HG03439 (cell line): ENCODE results near the gene ERG28.
"Not testable (repeated sequence)": the region's sequence is repeated elsewhere in the genome, so short reads cannot be mapped to it uniquely, and the experiment has no call there.

Experiments
- ATAC-seq: cut with Tn5 transposase; IDR thresholded peaks from one replicate; pipeline ENCODE4 v1.9.1; 2021; ENCODE audit warnings: mild to moderate bottlenecking, moderate library complexity; ENCODE audit not compliant: unreplicated experiment

Gene ERG28

DNA sequence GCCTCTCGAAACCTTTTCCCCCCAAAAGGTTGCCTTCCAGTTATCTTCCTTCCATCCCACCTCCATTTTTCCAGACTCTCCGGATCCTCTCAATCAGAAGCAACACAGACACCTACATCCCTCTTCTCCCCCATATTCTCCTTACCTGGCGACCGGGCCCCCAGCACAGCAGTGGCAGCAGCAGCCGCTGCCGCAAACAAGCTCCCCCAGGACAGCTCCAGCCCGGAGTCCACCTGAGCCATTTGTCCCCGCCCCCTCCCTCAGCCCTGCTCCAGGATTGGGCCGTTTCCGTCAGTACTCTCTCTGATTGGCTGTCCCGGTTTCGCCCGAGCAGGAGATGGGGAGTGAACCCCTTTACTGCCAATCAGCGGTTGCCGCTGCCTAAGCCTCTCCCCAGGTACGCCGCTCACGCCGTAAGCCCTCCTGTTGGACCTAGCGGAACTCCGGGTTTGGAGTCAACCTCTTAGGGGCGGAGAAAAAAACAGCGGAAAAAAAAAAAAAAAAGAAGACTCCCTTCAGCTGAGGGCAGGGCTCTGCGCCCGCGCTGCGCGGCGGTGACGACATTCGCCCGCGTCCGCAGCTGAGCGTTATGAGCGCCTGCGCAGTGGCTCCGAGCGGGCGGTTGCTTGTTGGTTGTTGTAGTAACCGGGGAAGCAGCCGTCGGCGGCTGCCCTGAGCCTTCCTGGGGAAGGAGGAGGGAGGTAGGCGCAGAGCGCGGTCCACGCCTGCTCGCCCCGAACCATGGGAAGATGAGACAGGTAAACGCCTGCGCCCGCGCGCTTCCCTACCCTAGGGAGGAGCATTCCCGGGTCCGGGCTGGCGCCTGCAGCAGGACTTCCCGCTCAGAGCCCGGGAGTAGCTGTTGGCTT lies at the start of gene ERG28, which contains the start of gene TTLL5:
ERG28 (minus strand) TSS at position 247 of the 869 bp plus-strand sequence. CDS start 3,374 bp downstream, outside the sequence.
TTLL5 (plus strand) TSS at position 617 of the 869 bp plus-strand sequence. CDS start 1,904 bp downstream, outside the sequence.
- ATAC-seq: peak; percentile 95

DNA sequence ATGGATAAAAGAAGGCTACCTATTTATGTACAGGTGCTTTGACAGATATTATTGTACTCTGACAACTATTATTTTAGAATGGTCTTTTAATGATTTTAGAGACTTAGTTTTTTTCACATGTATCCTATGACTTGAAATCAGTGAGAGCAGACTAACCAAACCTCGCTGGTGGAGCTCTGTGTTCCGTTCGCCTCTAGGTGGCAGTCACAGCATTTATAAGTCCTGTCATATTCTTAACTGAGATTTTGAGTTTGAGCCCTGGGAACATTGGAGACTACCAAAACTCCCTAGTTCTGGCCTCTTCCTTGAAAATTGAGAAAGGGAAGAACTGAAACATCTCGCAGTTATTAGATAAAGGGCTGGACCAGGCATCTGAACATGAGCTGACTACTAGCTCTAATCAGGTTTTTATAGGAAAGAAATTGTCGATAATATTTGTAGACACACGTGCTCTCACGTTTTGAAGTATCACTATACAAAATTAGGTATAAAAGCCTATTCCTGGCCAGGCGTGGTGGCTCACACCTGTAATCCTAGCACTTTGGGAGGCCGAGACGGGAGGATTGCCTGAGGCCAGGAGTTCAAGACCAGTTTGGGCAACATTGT lies 48.6 kb upstream of the ERG28 start:
- ATAC-seq: no peak

DNA sequence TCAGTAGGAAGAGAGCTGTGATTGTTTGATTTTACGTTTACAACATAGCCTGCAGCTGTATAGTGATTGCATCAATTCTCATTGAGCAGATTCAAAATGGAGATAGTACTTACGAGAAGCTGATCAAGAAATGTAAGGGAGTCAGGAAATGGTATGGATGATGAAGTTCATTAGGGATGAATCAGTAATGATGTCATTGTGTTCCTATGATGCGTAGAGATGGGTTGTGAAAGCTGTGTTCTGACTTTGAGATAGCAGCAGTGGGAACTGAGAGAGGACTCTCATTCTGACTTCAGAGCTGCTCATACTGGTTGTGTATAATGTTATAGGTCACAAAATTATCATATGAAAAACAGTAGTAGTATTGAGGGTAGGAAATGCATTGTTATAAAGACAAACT lies 44.3 kb upstream of the ERG28 start:
- no peak for ATAC-seq

DNA sequence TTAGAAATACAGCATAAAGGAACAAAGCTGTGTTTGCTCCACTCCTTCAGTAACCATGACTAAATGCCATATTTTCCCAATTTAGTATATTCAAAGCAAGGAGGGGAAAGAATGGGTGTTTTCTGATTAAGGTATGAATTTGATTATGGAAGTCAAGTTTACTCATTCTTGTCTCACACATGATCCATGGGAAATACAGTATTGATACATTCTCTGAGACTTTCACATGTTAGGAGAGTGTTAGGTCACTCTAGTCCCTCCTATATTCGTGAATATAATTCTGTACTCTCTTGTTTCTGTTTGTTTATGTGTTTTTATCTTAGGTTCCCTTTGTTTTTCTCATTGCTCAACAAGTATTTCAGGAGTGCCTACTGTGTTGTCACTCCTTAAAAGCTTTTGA lies 42.8 kb upstream of the ERG28 start:
- ATAC-seq: no peak

DNA sequence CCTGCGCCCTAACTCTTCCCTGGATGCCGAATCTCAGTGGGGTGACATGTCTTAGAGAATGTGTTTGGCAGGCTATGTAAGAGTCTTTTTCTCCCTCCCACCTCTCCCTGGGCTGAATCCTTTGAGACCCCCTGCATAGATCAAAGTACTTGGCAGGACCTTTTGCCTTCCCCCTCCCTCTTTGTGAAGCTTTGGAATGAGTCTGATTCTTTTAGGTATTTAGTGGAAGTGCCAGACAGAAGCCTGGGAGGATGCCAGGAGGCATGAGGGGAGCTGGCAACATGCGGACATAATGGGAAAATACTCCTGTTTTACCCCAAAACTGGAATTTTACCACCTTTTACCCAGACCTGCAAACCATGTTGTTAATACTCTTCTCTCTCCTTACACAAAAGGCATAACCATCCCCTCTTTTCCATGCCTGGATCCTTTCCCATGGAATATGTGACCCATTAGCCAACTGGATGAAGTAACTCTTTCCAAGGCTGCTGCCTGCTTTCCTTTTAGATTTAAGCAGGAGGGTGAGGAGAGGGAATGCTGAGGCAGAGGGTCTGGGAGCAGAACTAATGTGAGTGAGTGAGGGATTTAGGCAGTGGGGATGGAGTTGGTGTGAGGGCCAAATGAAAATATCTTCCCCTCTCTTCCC lies 42.1 kb upstream of the ERG28 start:
- ATAC-seq: no peak

- no peak for ATAC-seq
Observed at GRCh38 chr14:75702122-75702521, 41.4 kb upstream of the ERG28 start.

DNA sequence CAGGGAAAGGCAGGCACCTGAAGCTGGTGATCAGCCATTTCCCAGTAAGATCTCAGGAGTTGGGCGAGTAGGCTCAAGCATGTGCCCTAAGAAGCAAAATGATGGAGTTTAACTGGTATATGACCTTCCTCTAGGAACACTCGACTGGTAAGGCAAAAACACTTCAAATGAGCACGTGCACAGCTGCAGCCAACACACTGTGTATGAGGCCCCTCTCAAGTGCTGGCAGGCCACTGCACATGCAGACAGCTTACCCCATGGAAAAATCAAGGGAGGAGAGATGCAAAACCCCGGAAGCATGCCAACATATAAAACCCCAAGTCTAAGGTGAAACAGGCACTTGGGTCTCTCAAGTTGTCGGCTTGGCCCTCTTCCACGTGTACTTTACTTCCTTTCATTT lies 39.6 kb upstream of the ERG28 start:
- no peak for ATAC-seq

- no peak for ATAC-seq
Observed at GRCh38 chr14:75699331-75699730, 38.7 kb upstream of the ERG28 start.

DNA sequence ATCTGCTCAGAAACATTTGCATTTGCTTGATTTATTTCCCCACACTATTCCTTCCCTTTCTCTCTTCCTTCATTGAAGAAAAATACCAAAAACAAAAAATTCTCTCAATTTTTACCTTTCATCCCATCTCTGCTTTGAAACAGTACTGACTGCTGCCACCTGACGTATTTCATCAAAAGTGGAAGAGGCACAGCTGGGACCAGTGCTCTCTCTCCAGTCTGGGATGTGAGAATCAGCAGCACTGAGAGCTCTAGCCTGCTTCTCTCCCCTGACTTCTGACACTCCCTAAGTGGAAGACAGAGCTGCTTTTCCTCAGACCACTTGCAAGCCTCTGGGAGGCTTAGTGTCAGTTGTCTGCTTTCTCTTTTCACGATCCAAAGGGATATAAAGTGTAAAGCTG lies 37.2 kb upstream of the ERG28 start:
- no peak for ATAC-seq

- no peak for ATAC-seq
Observed at GRCh38 chr14:75697386-75697785, 36.7 kb upstream of the ERG28 start.

DNA sequence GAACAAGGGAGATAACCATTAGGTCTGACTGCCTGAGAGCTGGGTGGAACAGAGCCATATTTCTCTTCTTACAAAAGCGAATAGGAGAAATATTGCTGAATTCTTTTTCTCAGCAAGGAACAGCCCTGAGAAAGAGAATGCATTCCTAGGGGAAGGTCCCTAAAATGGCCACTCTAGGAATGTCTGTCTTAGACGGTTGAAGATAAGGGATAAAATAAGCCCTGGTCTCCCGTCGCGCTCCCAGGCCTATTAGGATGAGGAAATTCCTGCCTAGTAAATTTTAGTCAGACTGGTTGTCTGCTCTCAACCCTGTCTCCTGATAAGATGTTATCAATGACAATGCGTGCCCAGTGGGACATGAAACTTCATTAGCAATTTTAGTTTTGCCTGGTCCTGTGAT lies 34.3 kb upstream of the ERG28 start:
- ATAC-seq: not testable (repeated sequence)

DNA sequence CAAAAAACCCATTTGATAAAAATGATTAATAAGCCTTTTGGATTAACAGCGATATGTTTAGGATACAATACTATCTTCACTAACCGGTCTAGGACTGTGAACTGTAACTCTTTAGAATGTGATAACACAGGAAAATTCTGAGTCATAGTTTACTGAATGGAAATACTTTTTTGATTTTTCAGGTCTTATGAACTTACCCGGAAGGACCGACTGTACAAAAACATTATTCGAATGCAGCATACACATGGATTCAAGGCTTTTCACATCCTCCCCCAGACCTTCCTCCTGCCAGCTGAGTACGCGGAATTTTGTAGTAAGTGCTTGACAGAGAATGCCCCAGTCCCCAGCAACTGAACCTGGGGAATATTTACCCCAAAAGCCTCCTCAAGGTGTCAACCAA lies 29.3 kb upstream of the ERG28 start:
- no peak for ATAC-seq

DNA sequence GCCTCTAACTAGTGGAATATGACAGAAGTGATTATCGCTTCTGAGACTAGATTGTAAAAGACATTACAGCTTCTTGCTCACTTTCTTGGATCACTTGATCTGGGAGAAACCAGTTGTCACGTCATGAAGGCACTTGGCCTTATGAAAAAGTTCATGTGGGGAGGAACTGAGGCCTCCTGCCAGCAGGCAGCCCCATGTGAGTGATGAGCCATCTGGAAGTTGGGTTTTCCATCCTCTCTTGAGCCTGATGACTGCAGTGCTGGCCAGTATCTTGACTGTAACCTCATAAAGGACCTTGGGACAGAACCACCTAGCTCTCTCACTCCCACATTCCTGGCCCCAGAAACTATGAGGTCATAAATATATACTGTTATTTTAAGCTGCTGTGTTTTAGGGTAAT lies 28.3 kb upstream of the ERG28 start:
- no peak for ATAC-seq

GRCh38 chr14:75685910-75686309 lies 25.2 kb upstream of the ERG28 start:
- no peak for ATAC-seq

GRCh38 chr14:75675265-75675960 lies 14.7 kb upstream of the ERG28 start:
- no peak for ATAC-seq

GRCh38 chr14:75673345-75674035 lies 12.8 kb upstream of the ERG28 start:
- no peak for ATAC-seq

GRCh38 chr14:75672605-75673192 lies 12.0 kb upstream of the ERG28 start:
- no peak for ATAC-seq

- no peak for ATAC-seq
Observed at GRCh38 chr14:75667099-75667765, 6.6 kb upstream of the ERG28 start.

GRCh38 chr14:75662966-75663365 lies 2.3 kb upstream of the ERG28 start:
- ATAC-seq: no peak

- no peak for ATAC-seq
Observed at GRCh38 chr14:75661499-75661814, 781 bp upstream of the ERG28 start.
